H7 (cell line): ENCODE data around the gene TEX2. TPM values are rescaled to one million over a fixed set of nuclear protein-coding genes. Genes with fewer than 3 reads are reported as not detected.
"Not testable (repeated sequence)": the region's sequence is repeated elsewhere in the genome, so short reads cannot be mapped to it uniquely, and the experiment has no call there.

Source experiments
- DNase-seq: peaks from one replicate; pipeline ENCODE4 v3.0.0; 2012
- H3K27me3 ChIP-seq: 2 replicates; pipeline ENCODE4 v1.6.0; 2011; ENCODE audit warnings: mild to moderate bottlenecking, low read length; ENCODE audit not compliant: control insufficient read depth, insufficient read depth
- H3K36me3 ChIP-seq: replicated peaks from 2 replicates; pipeline ENCODE4 v1.5.1; 2011; ENCODE audit warnings: low read length; ENCODE audit not compliant: control insufficient read depth, insufficient read depth
- H3K4me3 ChIP-seq: 2 replicates; pipeline ENCODE4 v1.5.1; 2011; ENCODE audit warnings: low read depth, mild to moderate bottlenecking, control low read depth, low read length, moderate library complexity; ENCODE audit not compliant: insufficient read depth
- total RNA-seq: library from RNA; depleted of rRNA; stranded (reverse); fragments of >200 nt; shearing (Covaris generic); gene quantifications from 2 replicates; pipeline ENCODE4 v1.2.3, GENCODE V29; 2014

Gene TEX2
- total RNA-seq, 1 experiment from 2014 or later = 4.7 TPM

GRCh38 chr17:64133546-64134215, 129.4 kb downstream of the TEX2 start:
- peak; percentile 72 for DNase-seq
- H3K36me3 ChIP-seq = no peaks in the 10 kb centered on the region
- H3K4me3 ChIP-seq = no peak overlapping the region
- peaks cover 18% of the 10 kb centered on the region for H3K27me3 ChIP-seq

- no peaks in the 10 kb centered on the region for H3K36me3 ChIP-seq
- H3K27me3 ChIP-seq = peaks cover 23% of the 10 kb centered on the region
- DNase-seq = no peak
- H3K4me3 ChIP-seq = no peak overlapping the region
Observed at GRCh38 chr17:64131606-64132270, 131.3 kb downstream of the TEX2 start.

GRCh38 chr17:64130559-64131001, 132.5 kb downstream of the TEX2 start:
- Histone ChIP-seq H3K36me3 (no peaks in the 10 kb centered on the region), H3K27me3 (peaks cover 23% of the 10 kb centered on the region), H3K4me3 (peak overlapping the region; percentile 46)
- DNase-seq = no peak

GRCh38 chr17:64129765-64130558, 133.1 kb downstream of the TEX2 start, which contains the start of gene ERN1:
ERN1 (minus strand) TSS chr17:64130144; CDS start chr17:64130029, 115 bp downstream.
- Histone ChIP-seq H3K36me3 (no peaks in the 10 kb centered on the region), H3K27me3 (peaks cover 23% of the 10 kb centered on the region), H3K4me3 (peak within 1 kb of the TSS; percentile 66)
- DNase-seq = peak; percentile 98

GRCh38 chr17:64129515-64129764, 133.6 kb downstream of the TEX2 start:
- DNase-seq = no peak
- H3K36me3 ChIP-seq = no peaks in the 10 kb centered on the region

GRCh38 chr17:64128787-64129514, 134.1 kb downstream of the TEX2 start:
- H3K4me3 ChIP-seq = peak overlapping the region; percentile 66
- no peaks in the 10 kb centered on the region for H3K36me3 ChIP-seq
- H3K27me3 ChIP-seq = peaks cover 23% of the 10 kb centered on the region
- DNase-seq = no peak

More at GRCh38 chr17:64129515-64129764, 133.6 kb downstream of the TEX2 start:
- Histone ChIP-seq H3K4me3 (peak overlapping the region; percentile 66), H3K27me3 (peaks cover 23% of the 10 kb centered on the region)

GRCh38 chr17:64126918-64127317, 136.1 kb downstream of the TEX2 start:
- peaks cover 23% of the 10 kb centered on the region for H3K27me3 ChIP-seq
- H3K4me3 ChIP-seq = no peak overlapping the region
- DNase-seq = no peak
- no peaks in the 10 kb centered on the region for H3K36me3 ChIP-seq

GRCh38 chr17:64125937-64126336, 137.1 kb downstream of the TEX2 start:
- Histone ChIP-seq H3K36me3 (no peaks in the 10 kb centered on the region), H3K4me3 (no peak overlapping the region), H3K27me3 (peaks cover 19% of the 10 kb centered on the region)
- no peak for DNase-seq

- Histone ChIP-seq H3K36me3 (no peaks in the 10 kb centered on the region), H3K27me3 (peaks cover 14% of the 10 kb centered on the region), H3K4me3 (no peak overlapping the region)
- DNase-seq = no peak
Observed at GRCh38 chr17:64124609-64125008, 138.5 kb downstream of the TEX2 start.

- Histone ChIP-seq H3K4me3 (no peak overlapping the region), H3K27me3 (no peaks in the 10 kb centered on the region; the same call in 1 of the 2 replicates), H3K36me3 (no peaks in the 10 kb centered on the region)
- DNase-seq = no peak
Observed at GRCh38 chr17:64123114-64123513, 139.9 kb downstream of the TEX2 start.

- H3K36me3 ChIP-seq, H3K27me3 ChIP-seq, H3K4me3 ChIP-seq, DNase-seq: not testable (repeated sequence)
Observed at GRCh38 chr17:64120972-64121786, 141.9 kb downstream of the TEX2 start.

- no peaks in the 10 kb centered on the region for H3K27me3 ChIP-seq
- H3K4me3 ChIP-seq = no peak overlapping the region
- no peak for DNase-seq
- no peaks in the 10 kb centered on the region for H3K36me3 ChIP-seq
Observed at GRCh38 chr17:64120159-64120810, 142.8 kb downstream of the TEX2 start.
